Gastrocnemius medialis (tissue), 4 donors: Measurements from ENCODE around the gene RBBP8NL. TPM values are rescaled to one million over a fixed set of nuclear protein-coding genes. Genes with fewer than 3 reads are reported as not detected.

Experiments
- ATAC-seq, 2 donors: fragments of 150-250 bp; one replicate each; pipeline ENCODE4 v1.9.1; 2016
- DNase-seq, 2 donors: peaks; one replicate each; pipeline ENCODE4 v3.0.0-alpha.2; 2019
- H3K27ac ChIP-seq, 4 donors: fragments of 200-600 bp; sonication (generic); 1 replicate in 1 of 4; 2 replicates in 3 of 4; pipeline ENCODE4 v1.5.1; 2016 to 2018; ENCODE audit warnings: mild to moderate bottlenecking in 2 of 4, moderate library complexity in 1 of 4
- H3K27me3 ChIP-seq, 3 donors: fragments of 200-600 bp; sonication (generic) in 2 of 3; 1 replicate in 1 of 3; 2 replicates in 2 of 3; pipeline versions ENCODE4 v1.5.1 to v1.6.0; 2016 to 2019; ENCODE audit warnings: mild to moderate bottlenecking in 1 of 3, moderate library complexity in 1 of 3
- H3K36me3 ChIP-seq, 2 donors: fragments of 200-600 bp; sonication (generic) in 1 of 2; one replicate each; pipeline ENCODE4 v1.5.1; 2017 to 2018
- H3K4me1 ChIP-seq, 2 donors: fragments of 200-600 bp; sonication (generic) in 1 of 2; one replicate each; pipeline ENCODE4 v1.5.1; 2016 to 2017; ENCODE audit warnings: mild to moderate bottlenecking in 2 of 2
- H3K4me3 ChIP-seq, 4 donors: fragments of 200-600 bp; sonication (generic) in 3 of 4; 1 replicate in 1 of 4; 2 replicates in 3 of 4; pipeline ENCODE4 v1.5.1; 2016 to 2019; ENCODE audit warnings: mild to moderate bottlenecking in 2 of 4
- H3K9me3 ChIP-seq, 3 donors: fragments of 200-600 bp; sonication (generic) in 2 of 3; 1 replicate in 1 of 3; 2 replicates in 2 of 3; pipeline ENCODE4 v1.5.1; 2016 to 2019
- CTCF ChIP-seq, 5 experiments: fragments of 450-650 bp in 3 of 5; fragments of 200-600 bp in 2 of 5; sonication (generic) in 2 of 5; IDR thresholded peaks in 4 of 5; conservative IDR thresholded peaks in 1 of 5; 1 replicate in 4 of 5; 2 replicates in 1 of 5; pipeline ENCODE4 v1.5.1; 2016 to 2019; ENCODE audit warnings: antibody characterized with exemption in 5 of 5, mild to moderate bottlenecking in 3 of 5, moderate library complexity in 3 of 5
- POLR2A ChIP-seq, 2 donors: fragments of 450-650 bp; IDR thresholded peaks; one replicate each; pipeline ENCODE4 v1.6.1; 2017; ENCODE audit warnings: antibody characterized with exemption in 2 of 2, mild to moderate bottlenecking in 2 of 2, moderate library complexity in 2 of 2
- in situ Hi-C, 4 donors: fragments of 200-750 bp; cut with MboI; loops; one replicate each; pipeline versions ENCODE4 v1.15.0 to v1.8.0; 2017; ENCODE audit warnings: low sequenced_read_pairs in 4 of 4
- intact Hi-C: fragments of 100-400 bp; cut with DNase I; formaldehyde crosslinking; loops from one replicate; pipeline ENCODE4 v1.15.1; 2023; ENCODE audit warnings: low total_unique reads
- total RNA-seq, 4 donors: library from RNA; depleted of rRNA; stranded (reverse); fragments of >200 nt; gene quantifications; one replicate each; pipeline versions ENCODE4 v1.1.0 to v1.2.3, GENCODE V29; 2016

Gene RBBP8NL
- total RNA-seq, 4 donors from 2014 or later, result not detected

GRCh38 chr20:62458275-62459251, 31.2 kb upstream of the RBBP8NL start:
- in situ Hi-C loops, result no loop called here
- Histone ChIP-seq H3K27me3 (no peaks in the 10 kb centered on the region), H3K4me1 (no peaks in the 10 kb centered on the region), H3K4me3 (no peak overlapping the region), H3K36me3 (no peaks in the 10 kb centered on the region), H3K9me3 (no peaks in the 10 kb centered on the region), H3K27ac (no peak overlapping the region)
- no peak for TF ChIP-seq CTCF (IDR thresholded peaks at IDR 0.05 in 4 of 5, conservative IDR thresholded peaks at IDR 0.05 in 1 of 5)
- TF ChIP-seq POLR2A (IDR thresholded peaks at IDR 0.05), result no peak
- ATAC-seq (no peak), DNase-seq (no peak)
- intact Hi-C loops, result no loop called here

DNA sequence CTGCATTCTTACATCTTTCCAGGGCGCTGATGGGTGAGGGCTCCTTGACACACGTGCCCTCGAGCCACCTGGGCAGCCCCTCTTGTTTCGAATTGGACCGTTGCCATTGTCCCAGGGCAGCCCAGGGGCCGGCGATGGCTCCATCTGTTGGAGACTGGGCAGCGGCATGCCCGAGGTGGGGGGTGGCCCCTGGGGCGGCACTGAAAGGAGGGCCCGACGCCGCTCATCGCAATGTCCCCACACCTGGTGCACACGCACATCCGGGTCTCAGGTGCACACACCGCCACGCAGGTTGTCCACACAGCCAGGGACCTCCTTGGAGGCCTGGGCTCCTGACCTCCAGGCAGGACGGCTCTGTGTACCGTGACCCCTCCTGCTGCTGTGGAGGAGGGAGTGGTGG, 30.5 kb upstream of the RBBP8NL start:
- no peaks in the 10 kb centered on the region for H3K27me3 ChIP-seq
- TF ChIP-seq CTCF (IDR thresholded peaks at IDR 0.05 in 4 of 5, conservative IDR thresholded peaks at IDR 0.05 in 1 of 5) (no peak), POLR2A (IDR thresholded peaks at IDR 0.05) (no peak)
- in situ Hi-C loops, result no loop called here
- intact Hi-C loops, result no loop called here
- ATAC-seq, result no peak
- DNase-seq, result no peak
- no peaks in the 10 kb centered on the region for H3K4me1 ChIP-seq
- H3K27ac ChIP-seq, result no peak overlapping the region
- H3K36me3 ChIP-seq, result no peaks in the 10 kb centered on the region
- H3K9me3 ChIP-seq, result no peaks in the 10 kb centered on the region
- no peak overlapping the region for H3K4me3 ChIP-seq

- Histone ChIP-seq H3K27ac (no peak overlapping the region), H3K4me1 (no peaks in the 10 kb centered on the region), H3K4me3 (no peak overlapping the region), H3K36me3 (no peaks in the 10 kb centered on the region), H3K9me3 (no peaks in the 10 kb centered on the region), H3K27me3 (peaks cover 0 to 3% (median 0%) of the 10 kb centered on the region in 3 donors)
- DNase-seq (no peak), ATAC-seq (no peak)
- intact Hi-C loops, result no loop called here
- in situ Hi-C loops, result no loop called here
- TF ChIP-seq POLR2A (IDR thresholded peaks at IDR 0.05), result no peak
- TF ChIP-seq CTCF (IDR thresholded peaks at IDR 0.05 in 4 of 5, conservative IDR thresholded peaks at IDR 0.05 in 1 of 5), result no peak
Measured at GRCh38 chr20:62457098-62457497, 29.8 kb upstream of the RBBP8NL start.

DNA sequence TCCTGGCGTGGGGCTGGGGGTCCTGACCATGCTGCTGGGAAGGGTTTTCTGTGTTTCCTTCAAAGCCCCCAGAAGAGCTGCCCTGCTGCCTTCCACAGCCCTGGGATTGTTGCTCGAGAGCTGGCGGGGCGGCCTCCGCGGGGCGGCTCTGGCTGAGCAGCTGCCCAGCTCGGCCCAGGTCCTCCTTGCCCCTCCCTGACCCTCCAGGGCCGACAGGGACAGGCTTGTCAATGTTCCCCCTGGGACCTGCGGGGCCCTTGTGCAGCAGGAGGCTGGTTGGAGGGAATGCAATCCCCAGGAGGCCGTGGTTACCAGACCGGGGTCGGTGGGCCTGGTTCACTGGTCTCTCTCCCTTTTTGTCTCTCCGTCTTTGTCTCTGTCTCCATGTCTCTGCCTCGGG, 28.6 kb upstream of the RBBP8NL start:
- TF ChIP-seq CTCF (IDR thresholded peaks at IDR 0.05 in 4 of 5, conservative IDR thresholded peaks at IDR 0.05 in 1 of 5) (no peak), POLR2A (IDR thresholded peaks at IDR 0.05) (no peak)
- Histone ChIP-seq H3K27me3 (peaks cover 0 to 3% (median 0%) of the 10 kb centered on the region in 3 donors), H3K9me3 (no peaks in the 10 kb centered on the region), H3K36me3 (no peaks in the 10 kb centered on the region), H3K4me3 (no peak overlapping the region), H3K4me1 (no peaks in the 10 kb centered on the region), H3K27ac (no peak overlapping the region)
- intact Hi-C loops (no loop called here), in situ Hi-C loops (no loop called here)
- DNase-seq, result no peak
- ATAC-seq, result no peak
